ENCODE measurements around the gene GNPAT.

Gene GNPAT

GRCh38 chr1:231315887-231316286 lies 74.9 kb downstream of the GNPAT start (continued):
- no peak for TF ChIP-seq ZNF645 (tag by site-specific recombination; IDR thresholded peaks at IDR 0.05)
- no peak for TF ChIP-seq ZNF140 (tag by site-specific recombination; IDR thresholded peaks at IDR 0.05)
- TF ChIP-seq WT1 (tag by site-specific recombination; IDR thresholded peaks at IDR 0.05), result peak; percentile 36; the same call in 1 of the 2 replicates
- no peak; the same call in 1 of the 2 replicates for TF ChIP-seq TSHZ1 (tag by site-specific recombination; IDR thresholded peaks at IDR 0.05; ENCODE audit: borderline replicate concordance)
- TF ChIP-seq ZNF121 (tag by site-specific recombination; IDR thresholded peaks at IDR 0.05), result peak; percentile 99
- TF ChIP-seq ZBTB48 (tag by site-specific recombination; IDR thresholded peaks at IDR 0.05), result peak; percentile 51
- TF ChIP-seq ZNF26 (tag by site-specific recombination; IDR thresholded peaks at IDR 0.05), result no peak
- TF ChIP-seq ZNF433 (tag by site-specific recombination; IDR thresholded peaks at IDR 0.05; ENCODE audit: low read depth), result no peak
- TF ChIP-seq ZFP41 (tag by site-specific recombination; IDR thresholded peaks at IDR 0.05; ENCODE audit: borderline replicate concordance), result no peak
- peak; percentile 64 for TF ChIP-seq GLIS2 (tag by site-specific recombination; IDR thresholded peaks at IDR 0.05)
- 0 out of 2 replicates have a peak, but pooled peaks have one; percentile 16 for TF ChIP-seq HIC1 (tag by site-specific recombination; IDR thresholded peaks at IDR 0.05)
- no peak for TF ChIP-seq ZNF48 (tag by site-specific recombination; IDR thresholded peaks at IDR 0.05)
- peak; percentile 60 for TF ChIP-seq GLIS1 (tag by site-specific recombination; IDR thresholded peaks at IDR 0.05)
- no peak for TF ChIP-seq ZFP3 (tag by site-specific recombination; IDR thresholded peaks at IDR 0.05; ENCODE audit: low read depth)
- TF ChIP-seq ZNF610 (tag by site-specific recombination; IDR thresholded peaks at IDR 0.05; ENCODE audit: borderline replicate concordance), result peak; percentile 44; the same call in 1 of the 2 replicates
- no peak for TF ChIP-seq ZNF624 (tag by site-specific recombination; IDR thresholded peaks at IDR 0.05)
- peak; percentile 94 for TF ChIP-seq MZF1 (tag by site-specific recombination; IDR thresholded peaks at IDR 0.05; ENCODE audit: borderline replicate concordance)
- TF ChIP-seq ZNF791 (tag by site-specific recombination; IDR thresholded peaks at IDR 0.05), result no peak
- TF ChIP-seq CTCF (tag by site-specific recombination; IDR thresholded peaks at IDR 0.05), result peak; percentile 81
- 0 out of 2 replicates have a peak, but pooled peaks have one; percentile 33 for TF ChIP-seq ZFP69B (tag by site-specific recombination; IDR thresholded peaks at IDR 0.05)
- no peak for TF ChIP-seq ZNF354C (tag by site-specific recombination; IDR thresholded peaks at IDR 0.05; ENCODE audit: borderline replicate concordance, low read depth)
- peak; percentile 52 for TF ChIP-seq ZNF335 (tag by site-specific recombination; conservative IDR thresholded peaks at IDR 0.05)
- TF ChIP-seq ZIC2 (tag by site-specific recombination; IDR thresholded peaks at IDR 0.05), result peak; percentile 53
- peak; percentile 49 for TF ChIP-seq OSR2 (tag by site-specific recombination; IDR thresholded peaks at IDR 0.05)
- TF ChIP-seq ZNF664 (tag by site-specific recombination; IDR thresholded peaks at IDR 0.05), result no peak
- TF ChIP-seq ZSCAN4 (tag by site-specific recombination; IDR thresholded peaks at IDR 0.05), result peak; percentile 24; the same call in 1 of the 2 replicates
- no peak for TF ChIP-seq ZNF548 (tag by site-specific recombination; IDR thresholded peaks at IDR 0.05)
- TF ChIP-seq GLI4 (tag by site-specific recombination; IDR thresholded peaks at IDR 0.05), result 0 out of 2 replicates have a peak, but pooled peaks have one; percentile 14
- no peak for TF ChIP-seq GFI1B (tag by site-specific recombination; IDR thresholded peaks at IDR 0.05)
- TF ChIP-seq ZNF2 (tag by site-specific recombination; IDR thresholded peaks at IDR 0.05), result peak; percentile 67; the same call in 1 of the 2 replicates
- TF ChIP-seq ZNF596 (tag by site-specific recombination; IDR thresholded peaks at IDR 0.05), result no peak

All from HEK293 (cell line).